Right atrium auricular region (tissue), 2 donors: ENCODE data around the gene NEK11. TPM values are rescaled to one million over a fixed set of nuclear protein-coding genes. Genes with fewer than 3 reads are reported as not detected.
A peak's percentile ranks its signal among the peaks of the same experiment; 100 is the strongest.
"Not testable (repeated sequence)": the region's sequence is repeated elsewhere in the genome, so short reads cannot be mapped to it uniquely, and the experiment has no call there.

Experiments
- DNase-seq: peaks from one replicate; pipeline ENCODE4 v3.0.0-alpha.2; 2019; ENCODE audit warnings: low spot score
- H3K27ac ChIP-seq, 2 donors: fragments of 200-600 bp; sonication (generic); 1 replicate in 1 of 2; 2 replicates in 1 of 2; pipeline ENCODE4 v1.5.1; 2016 to 2019
- H3K27me3 ChIP-seq, 2 donors: fragments of 200-600 bp; sonication (generic); one replicate each; pipeline versions ENCODE4 v1.5.1 to v1.6.0; 2017 to 2019
- H3K36me3 ChIP-seq: fragments of 200-600 bp; sonication (generic); one replicate; pipeline ENCODE4 v1.5.1; 2016
- H3K4me1 ChIP-seq, 2 donors: fragments of 200-600 bp; sonication (generic); one replicate each; pipeline versions ENCODE4 v1.5.1 to v1.6.0; 2017 to 2019
- H3K4me3 ChIP-seq, 2 donors: fragments of 200-600 bp; sonication (generic); 1 replicate in 1 of 2; 2 replicates in 1 of 2; pipeline ENCODE4 v1.5.1; 2017 to 2019; ENCODE audit warnings: mild to moderate bottlenecking in 1 of 2, moderate library complexity in 1 of 2
- H3K9me3 ChIP-seq, 2 donors: fragments of 200-600 bp; sonication (generic); one replicate each; pipeline ENCODE4 v1.5.1; 2019
- CTCF ChIP-seq, 2 donors: fragments of 200-600 bp; sonication (generic); IDR thresholded peaks; one replicate each; pipeline ENCODE4 v1.5.1; 2019; ENCODE audit warnings: antibody characterized with exemption in 2 of 2
- total RNA-seq, 2 donors: library from RNA; depleted of rRNA; stranded (reverse); fragments of >200 nt; gene quantifications; one replicate each; pipeline ENCODE4 v1.1.0, GENCODE V29; 2016

Gene NEK11
- total RNA-seq, 2 donors from 2014 or later, result 2.0 to 2.2 TPM

GRCh38 chr3:131361464-131362421, 335.1 kb downstream of the NEK11 start:
- H3K27ac ChIP-seq, result peak overlapping the region; percentile 77 to 79
- no peaks in the 10 kb centered on the region for H3K27me3 ChIP-seq
- H3K9me3 ChIP-seq, result no peaks in the 10 kb centered on the region
- H3K4me1 ChIP-seq, result peaks cover 0 to 13% of the 10 kb centered on the region in 2 donors
- peak; percentile 85 for DNase-seq
- no peak for TF ChIP-seq CTCF (IDR thresholded peaks at IDR 0.05)
- peak overlapping the region; percentile 40 to 55 for H3K4me3 ChIP-seq
- H3K36me3 ChIP-seq, result no peaks in the 10 kb centered on the region

- H3K36me3 ChIP-seq, result no peaks in the 10 kb centered on the region
- no peak overlapping the region for H3K4me3 ChIP-seq
- H3K9me3 ChIP-seq, result no peaks in the 10 kb centered on the region
- no peak for DNase-seq
- H3K27me3 ChIP-seq, result no peaks in the 10 kb centered on the region
- no peak overlapping the region for H3K27ac ChIP-seq
- peaks cover 0 to 13% of the 10 kb centered on the region in 2 donors for H3K4me1 ChIP-seq
- no peak for TF ChIP-seq CTCF (IDR thresholded peaks at IDR 0.05)
These were observed 336.6 kb downstream of the NEK11 start for GRCh38 chr3:131363275-131363674.

GRCh38 chr3:131370935-131371687, 344.4 kb downstream of the NEK11 start:
- H3K27ac ChIP-seq, result no peak overlapping the region
- peaks cover 25% of the 10 kb centered on the region for H3K36me3 ChIP-seq
- H3K27me3 ChIP-seq, result no peaks in the 10 kb centered on the region
- H3K4me1 ChIP-seq, result peaks cover 0 to 10% of the 10 kb centered on the region in 2 donors
- no peak overlapping the region for H3K4me3 ChIP-seq
- no peak for DNase-seq
- no peak for TF ChIP-seq CTCF (IDR thresholded peaks at IDR 0.05)
- no peaks in the 10 kb centered on the region for H3K9me3 ChIP-seq

- peaks cover 29% of the 10 kb centered on the region for H3K36me3 ChIP-seq
These were observed 345.0 kb downstream of the NEK11 start for GRCh38 chr3:131371688-131372066.

GRCh38 chr3:131374741-131375140, 348.1 kb downstream of the NEK11 start:
- no peaks in the 10 kb centered on the region for H3K27me3 ChIP-seq
- no peak for DNase-seq
- no peak overlapping the region for H3K4me3 ChIP-seq
- no peak for TF ChIP-seq CTCF (IDR thresholded peaks at IDR 0.05)
- no peaks in the 10 kb centered on the region for H3K9me3 ChIP-seq
- peaks cover 0 to 16% of the 10 kb centered on the region in 2 donors for H3K4me1 ChIP-seq
- peaks cover 29% of the 10 kb centered on the region for H3K36me3 ChIP-seq
- H3K27ac ChIP-seq, result no peak overlapping the region

More at GRCh38 chr3:131371688-131372066, 345.0 kb downstream of the NEK11 start:
- no peak for DNase-seq
- Histone ChIP-seq H3K4me1 (peaks cover 0 to 10% of the 10 kb centered on the region in 2 donors), H3K9me3 (no peaks in the 10 kb centered on the region), H3K27ac (no peak overlapping the region), H3K27me3 (no peaks in the 10 kb centered on the region), H3K4me3 (no peak overlapping the region)
- no peak for TF ChIP-seq CTCF (IDR thresholded peaks at IDR 0.05)

GRCh38 chr3:131380821-131381444, 354.3 kb downstream of the NEK11 start:
- peak overlapping the region; percentile 86 to 91 for H3K27ac ChIP-seq
- not testable (repeated sequence) for H3K9me3 ChIP-seq, H3K27me3 ChIP-seq, DNase-seq
- peaks cover 11% of the 10 kb centered on the region for H3K36me3 ChIP-seq
- H3K4me3 ChIP-seq, result peak overlapping the region; percentile 72 to 92
- peaks cover 0 to 51% of the 10 kb centered on the region in 2 donors for H3K4me1 ChIP-seq
